ENCODE measurements around the gene F7. TPM values are rescaled to one million over a fixed set of nuclear protein-coding genes. Genes with fewer than 3 reads are reported as not detected.

The F7 gene
- total and polyA plus RNA-seq, 2 of the 4 experiments (the other 2 are of a cell fraction) = under 0.01 to 0.07 TPM

GRCh38 chr13:113066746-113067145 is 38.8 kb upstream of the F7 start:
- H4K20me1 ChIP-seq (ENCODE audit: insufficient read depth, low read length) = no peaks in the 10 kb centered on the region
- 80% methylated on average over 11 of the region's 19 CpGs; no CpG with 5 or more reads in 1 of the 2 experiments for WGBS, 2 experiments (ENCODE audit: extremely low coverage in 2 of 2, insufficient read length in 1 of 2)
- H3K23ac ChIP-seq (ENCODE audit: low read depth, low read length) = no peak overlapping the region
- H2AK9ac ChIP-seq (replicated peaks; ENCODE audit: low read depth, low read length, poor library complexity) = no peak overlapping the region
- H2BK5ac ChIP-seq (ENCODE audit: low read depth, low read length, poor library complexity, severe bottlenecking) = no peak overlapping the region
- no peak overlapping the region for H3K4me3 ChIP-seq (ENCODE audit: insufficient read depth, low read depth, low read length)
- H3K14ac ChIP-seq (replicated peaks; ENCODE audit: low read depth, low read length) = no peak overlapping the region
- no peaks in the 10 kb centered on the region for H3K4me1 ChIP-seq (ENCODE audit: control insufficient read depth, insufficient read depth, low read length)
- H3K4me2 ChIP-seq (ENCODE audit: low read depth, low read length) = no peak overlapping the region
- no peaks in the 10 kb centered on the region for H3K9me3 ChIP-seq (ENCODE audit: control insufficient read depth, insufficient read depth, low read length)
- H4K91ac ChIP-seq (ENCODE audit: insufficient read depth, low read depth, low read length) = no peak overlapping the region
- no peak overlapping the region for H3K9ac ChIP-seq (ENCODE audit: low read depth, low read length)
- H3K18ac ChIP-seq (ENCODE audit: low read depth, low read length) = no peak overlapping the region
- H2BK20ac ChIP-seq (ENCODE audit: low read depth, low read length) = no peak overlapping the region
- no peak overlapping the region for H4K8ac ChIP-seq (ENCODE audit: low read depth in 2 of 2, low read length in 2 of 2)
- CTCF ChIA-PET = interaction anchor here (0.6 kb wide), 1 partner anchor 37 kb away, joined by 4 read pairs; no protein-coding TSS in a partner anchor
- H3K36me3 ChIP-seq (ENCODE audit: control insufficient read depth, insufficient read depth, low read length) = no peaks in the 10 kb centered on the region
- no peak overlapping the region for H3K4ac ChIP-seq (ENCODE audit: low read depth, low read length)
- intact Hi-C loops (cut with micrococcal nuclease) = no loop called here
- in situ Hi-C loops (cut with MboI; ENCODE audit: low sequenced_read_pairs) = no loop called here
- H3K27ac ChIP-seq (ENCODE audit: insufficient read depth, low read length) = no peak overlapping the region
- TF ChIP-seq USF2 (IDR thresholded peaks at IDR 0.05; ENCODE audit: low read depth, low read length) = no peak
- TF ChIP-seq FOS (IDR thresholded peaks at IDR 0.05; ENCODE audit: low read depth, low read length) = no peak
- no peak for TF ChIP-seq RFX5 (IDR thresholded peaks at IDR 0.05; ENCODE audit: low read depth, low read length)
- no peak for TF ChIP-seq POLR2A (IDR thresholded peaks at IDR 0.05; ENCODE audit: low read depth, low read length)
- no peak for TF ChIP-seq CEBPB (IDR thresholded peaks at IDR 0.05; ENCODE audit: low read depth, low read length)
- no peak for TF ChIP-seq NFE2L2 (IDR thresholded peaks at IDR 0.05; ENCODE audit: low read depth, low read length)
- no peak for TF ChIP-seq RCOR1 (IDR thresholded peaks at IDR 0.05; ENCODE audit: insufficient replicate concordance, low read length)
- no peak overlapping the region for H2BK15ac ChIP-seq (ENCODE audit: low read depth, low read length)
- H3K27me3 ChIP-seq (ENCODE audit: control insufficient read depth, insufficient read depth, low read length) = peaks cover 17% of the 10 kb centered on the region
- POLR2A ChIA-PET (ENCODE audit: unreplicated experiment) = no interaction called here
- dilution Hi-C loops (cut with HindIII; ENCODE audit: low sequenced_read_pairs, unreplicated experiment) = no loop called here
- no peak overlapping the region for H2AK5ac ChIP-seq (ENCODE audit: low read depth, low read length)
- H4K5ac ChIP-seq (ENCODE audit: low read depth, low read length) = no peak overlapping the region
- H3K79me1 ChIP-seq (ENCODE audit: low read depth in 1 of 2, low read length in 2 of 2) = no peaks in the 10 kb centered on the region
- no TSS peak for BruUV-seq (replicated peaks)
- DNase-seq = no peak
- no peak overlapping the region for H2AFZ ChIP-seq (replicated peaks; ENCODE audit: low read length, poor library complexity)
- no peak overlapping the region for H2BK120ac ChIP-seq (ENCODE audit: low read depth, low read length)
- no peak for ATAC-seq (ENCODE audit: low read depth)
- 0 out of 2 replicates have a peak, but pooled peaks cover 4% of the 10 kb centered on the region for H3K9me1 ChIP-seq (ENCODE audit: insufficient read depth, low read length)
- no peak overlapping the region for H3K56ac ChIP-seq (ENCODE audit: extremely low read depth, insufficient read depth, low read length)
